Measurements from ENCODE around the gene C14orf119.

- no peak for TF ChIP-seq POLR2A (IDR thresholded peaks at IDR 0.05)
- no peak for TF ChIP-seq POLR2AphosphoS5 (IDR thresholded peaks at IDR 0.05)
- no peak for TF ChIP-seq CTCF (IDR thresholded peaks at IDR 0.05)
- TF ChIP-seq EP300 (IDR thresholded peaks at IDR 0.05): no peak
Observed at GRCh38 chr14:23148591-23149249, 53.4 kb downstream of the C14orf119 start.

Measured in stomach (tissue), 4 donors.